ENCODE measurements around the gene POLD3.
"Not testable (repeated sequence)": the region's sequence is repeated elsewhere in the genome, so short reads cannot be mapped to it uniquely, and the experiment has no call there.

Gene POLD3

DNA sequence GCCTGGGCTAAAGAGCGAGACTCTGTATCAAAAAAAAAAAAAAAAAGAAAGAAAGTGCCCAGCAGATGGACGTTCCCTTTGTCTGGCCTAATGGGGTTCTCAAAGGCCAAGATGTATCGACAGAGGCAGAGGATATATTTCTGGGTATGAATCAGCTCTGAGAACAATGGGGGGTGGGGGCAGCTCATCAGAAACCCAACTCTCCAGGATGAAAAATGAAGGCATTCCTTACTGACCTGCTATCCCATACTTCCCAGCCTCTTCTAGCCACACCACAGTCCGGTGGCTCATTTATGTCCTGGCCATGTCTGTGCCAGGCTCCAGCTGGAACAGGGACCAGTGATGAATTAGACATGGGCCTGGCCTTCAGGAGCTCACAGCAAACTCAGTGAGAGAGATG, 15.2 kb upstream of the POLD3 start:
- DNase-seq (ENCODE audit: low read depth), result no peak
- TF ChIP-seq, protein P1, sequence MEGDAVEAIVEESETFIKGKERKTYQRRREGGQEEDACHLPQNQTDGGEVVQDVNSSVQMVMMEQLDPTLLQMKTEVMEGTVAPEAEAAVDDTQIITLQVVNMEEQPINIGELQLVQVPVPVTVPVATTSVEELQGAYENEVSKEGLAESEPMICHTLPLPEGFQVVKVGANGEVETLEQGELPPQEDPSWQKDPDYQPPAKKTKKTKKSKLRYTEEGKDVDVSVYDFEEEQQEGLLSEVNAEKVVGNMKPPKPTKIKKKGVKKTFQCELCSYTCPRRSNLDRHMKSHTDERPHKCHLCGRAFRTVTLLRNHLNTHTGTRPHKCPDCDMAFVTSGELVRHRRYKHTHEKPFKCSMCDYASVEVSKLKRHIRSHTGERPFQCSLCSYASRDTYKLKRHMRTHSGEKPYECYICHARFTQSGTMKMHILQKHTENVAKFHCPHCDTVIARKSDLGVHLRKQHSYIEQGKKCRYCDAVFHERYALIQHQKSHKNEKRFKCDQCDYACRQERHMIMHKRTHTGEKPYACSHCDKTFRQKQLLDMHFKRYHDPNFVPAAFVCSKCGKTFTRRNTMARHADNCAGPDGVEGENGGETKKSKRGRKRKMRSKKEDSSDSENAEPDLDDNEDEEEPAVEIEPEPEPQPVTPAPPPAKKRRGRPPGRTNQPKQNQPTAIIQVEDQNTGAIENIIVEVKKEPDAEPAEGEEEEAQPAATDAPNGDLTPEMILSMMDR (IDR thresholded peaks at IDR 0.05; ENCODE audit: low read depth, low read length), result no peak
- no peak for TF ChIP-seq POLR2A (IDR thresholded peaks at IDR 0.05; ENCODE audit: extremely low read depth, insufficient read length)
- TF ChIP-seq, protein P2, sequence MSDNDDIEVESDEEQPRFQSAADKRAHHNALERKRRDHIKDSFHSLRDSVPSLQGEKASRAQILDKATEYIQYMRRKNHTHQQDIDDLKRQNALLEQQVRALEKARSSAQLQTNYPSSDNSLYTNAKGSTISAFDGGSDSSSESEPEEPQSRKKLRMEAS (IDR thresholded peaks at IDR 0.05; ENCODE audit: low read depth, low read length), result no peak
- no peak for TF ChIP-seq MYC (IDR thresholded peaks at IDR 0.05; ENCODE audit: low read depth, low read length)
- H3K4me3 ChIP-seq (ENCODE audit: low read depth, low read length), result no peak overlapping the region

DNA sequence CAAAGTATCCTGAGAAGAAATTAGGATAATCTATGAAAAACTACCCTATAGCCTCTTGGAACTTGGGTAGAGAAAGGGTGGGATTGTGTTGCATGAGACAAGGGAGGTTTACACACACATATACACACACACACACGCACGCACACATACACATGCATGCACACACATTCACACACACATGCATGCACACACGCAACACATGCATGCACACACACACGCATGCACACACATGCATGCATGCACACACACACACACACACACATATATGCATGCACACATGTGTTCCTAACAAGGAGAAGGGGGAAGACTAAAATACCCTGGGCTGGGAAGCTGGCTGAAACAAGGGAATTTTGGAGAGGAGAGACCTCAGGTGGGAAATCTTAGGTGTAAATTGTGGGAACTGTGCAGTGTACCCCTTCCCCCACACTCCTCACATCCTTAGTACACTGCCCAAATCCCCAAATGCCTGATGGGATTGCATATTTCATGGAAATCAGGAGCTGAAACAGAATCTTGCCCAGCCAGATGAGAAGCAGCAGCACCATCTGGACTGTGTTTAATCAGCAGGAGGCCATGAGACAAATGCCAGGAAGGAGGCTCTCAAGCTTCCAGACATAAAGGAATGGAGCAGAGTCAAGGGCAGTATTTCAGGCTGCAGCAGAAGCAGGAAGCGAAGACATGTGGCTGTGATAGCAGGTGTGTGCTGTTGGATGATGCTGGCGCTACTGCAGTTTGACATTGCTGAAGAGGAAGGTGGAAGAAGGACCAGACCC, 14.6 kb upstream of the POLD3 start:
- H3K4me3 ChIP-seq (ENCODE audit: low read depth, low read length), result no peak overlapping the region
- TF ChIP-seq MYC (IDR thresholded peaks at IDR 0.05; ENCODE audit: low read depth, low read length), result no peak
- TF ChIP-seq, protein P1 (IDR thresholded peaks at IDR 0.05; ENCODE audit: low read depth, low read length), result no peak
- TF ChIP-seq POLR2A (IDR thresholded peaks at IDR 0.05; ENCODE audit: extremely low read depth, insufficient read length), result no peak
- TF ChIP-seq, protein P2 (IDR thresholded peaks at IDR 0.05; ENCODE audit: low read depth, low read length), result no peak
- DNase-seq (ENCODE audit: low read depth), result no peak

DNA sequence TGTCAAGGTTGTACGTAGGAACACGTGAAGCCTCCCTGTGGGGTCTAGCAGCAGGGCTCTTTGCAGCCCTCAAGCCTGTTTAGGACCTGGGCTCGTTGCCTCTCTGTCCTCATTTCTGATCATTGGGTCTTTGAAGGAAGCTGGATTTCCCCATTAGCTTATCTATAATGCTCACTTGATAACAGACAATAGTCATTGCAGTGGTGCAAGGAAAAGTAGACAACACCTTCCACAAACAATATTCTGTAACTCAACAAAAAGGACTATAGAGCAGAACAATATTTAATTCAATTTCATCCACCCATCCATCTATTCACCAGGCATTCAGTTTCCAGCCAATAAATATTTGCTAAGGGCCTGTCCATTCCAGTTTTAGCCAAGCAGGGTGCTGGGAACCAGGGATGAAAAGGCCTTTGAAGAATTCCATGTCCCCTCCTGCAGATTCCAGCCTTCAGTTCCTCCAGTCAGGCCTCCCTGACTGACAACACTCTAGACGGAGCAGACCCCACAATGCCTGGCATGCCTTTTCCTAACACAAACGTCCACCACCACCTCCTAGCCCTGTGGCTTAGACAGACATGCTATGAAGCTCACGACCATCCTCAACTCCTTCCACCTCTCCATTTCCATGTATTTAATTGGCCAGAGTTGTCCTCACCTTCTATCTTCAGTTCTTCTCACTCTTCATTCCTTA, 12.7 kb upstream of the POLD3 start:
- DNase-seq (ENCODE audit: low read depth), result no peak
- TF ChIP-seq POLR2A (IDR thresholded peaks at IDR 0.05; ENCODE audit: extremely low read depth, insufficient read length) (no peak), MYC (IDR thresholded peaks at IDR 0.05; ENCODE audit: low read depth, low read length) (no peak)
- TF ChIP-seq, protein P1 (IDR thresholded peaks at IDR 0.05; ENCODE audit: low read depth, low read length), result no peak
- TF ChIP-seq, protein P2 (IDR thresholded peaks at IDR 0.05; ENCODE audit: low read depth, low read length), result no peak
- H3K4me3 ChIP-seq (ENCODE audit: low read depth, low read length), result no peak overlapping the region

DNA sequence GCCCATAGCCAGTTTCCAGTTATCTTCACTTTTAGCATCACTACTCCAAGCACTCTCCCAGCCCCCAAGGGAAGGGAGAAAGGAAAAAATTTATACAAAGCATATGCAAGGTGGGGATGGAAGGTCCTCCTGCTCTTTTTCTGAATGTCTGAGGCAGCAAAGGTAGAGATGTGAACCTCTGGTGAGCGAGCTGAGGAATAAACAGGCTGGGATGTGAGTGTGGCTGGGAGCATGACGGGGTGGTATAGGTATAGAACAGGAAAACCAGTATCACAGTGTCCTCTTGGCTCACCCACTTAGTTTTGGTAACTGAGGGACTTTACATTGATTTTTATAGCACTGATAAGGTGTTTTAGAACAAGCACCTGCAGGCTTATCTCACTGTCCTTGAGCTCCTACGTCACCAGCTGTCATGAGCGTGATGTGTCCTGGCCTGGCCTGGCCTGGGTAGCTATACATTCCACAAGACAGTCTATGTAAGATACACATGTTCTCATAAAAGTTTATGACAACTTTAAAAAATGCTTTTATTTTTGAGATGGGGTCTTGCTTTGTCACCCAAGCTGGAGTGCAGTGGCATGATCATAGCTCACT, 10.3 kb upstream of the POLD3 start:
- no peak overlapping the region for H3K4me3 ChIP-seq (ENCODE audit: low read depth, low read length)
- TF ChIP-seq POLR2A (IDR thresholded peaks at IDR 0.05; ENCODE audit: extremely low read depth, insufficient read length) (no peak), MYC (IDR thresholded peaks at IDR 0.05; ENCODE audit: low read depth, low read length) (no peak)
- TF ChIP-seq, protein P2 (IDR thresholded peaks at IDR 0.05; ENCODE audit: low read depth, low read length), result no peak
- TF ChIP-seq, protein P1 (IDR thresholded peaks at IDR 0.05; ENCODE audit: low read depth, low read length), result no peak
- no peak for DNase-seq (ENCODE audit: low read depth)

DNA sequence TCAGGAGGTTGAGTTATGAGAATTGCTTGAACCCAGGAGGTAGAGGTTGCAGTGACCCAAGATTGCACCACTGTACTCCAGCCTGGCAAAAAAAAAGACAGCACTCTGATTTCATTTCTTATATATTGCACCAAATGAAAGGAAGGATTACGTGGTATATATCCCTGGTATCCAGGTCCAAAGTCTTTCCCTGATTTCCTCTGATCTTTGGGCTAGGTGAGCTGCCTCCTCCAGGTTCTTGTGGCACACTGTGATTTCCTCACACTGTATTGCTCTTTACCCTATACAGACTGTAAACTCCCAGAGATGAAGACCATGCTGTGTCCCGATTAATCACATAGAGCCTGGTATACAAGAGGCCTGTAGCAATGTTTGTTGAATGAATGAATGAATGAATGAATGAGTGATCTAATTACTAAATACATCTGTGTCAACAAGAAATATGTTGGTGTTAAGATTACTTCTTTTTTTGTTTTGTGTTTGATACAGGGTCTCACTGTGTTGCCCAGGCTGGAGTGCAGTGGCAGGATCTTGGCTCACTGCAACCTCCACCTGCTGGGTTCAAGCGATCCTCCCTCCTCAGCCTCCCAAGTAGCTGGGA, 9.3 kb upstream of the POLD3 start:
- TF ChIP-seq, protein P2 (IDR thresholded peaks at IDR 0.05; ENCODE audit: low read depth, low read length), result no peak
- TF ChIP-seq, protein P1 (IDR thresholded peaks at IDR 0.05; ENCODE audit: low read depth, low read length), result no peak
- TF ChIP-seq POLR2A (IDR thresholded peaks at IDR 0.05; ENCODE audit: extremely low read depth, insufficient read length), result no peak
- TF ChIP-seq MYC (IDR thresholded peaks at IDR 0.05; ENCODE audit: low read depth, low read length), result no peak
- no peak overlapping the region for H3K4me3 ChIP-seq (ENCODE audit: low read depth, low read length)
- DNase-seq (ENCODE audit: low read depth), result no peak

DNA sequence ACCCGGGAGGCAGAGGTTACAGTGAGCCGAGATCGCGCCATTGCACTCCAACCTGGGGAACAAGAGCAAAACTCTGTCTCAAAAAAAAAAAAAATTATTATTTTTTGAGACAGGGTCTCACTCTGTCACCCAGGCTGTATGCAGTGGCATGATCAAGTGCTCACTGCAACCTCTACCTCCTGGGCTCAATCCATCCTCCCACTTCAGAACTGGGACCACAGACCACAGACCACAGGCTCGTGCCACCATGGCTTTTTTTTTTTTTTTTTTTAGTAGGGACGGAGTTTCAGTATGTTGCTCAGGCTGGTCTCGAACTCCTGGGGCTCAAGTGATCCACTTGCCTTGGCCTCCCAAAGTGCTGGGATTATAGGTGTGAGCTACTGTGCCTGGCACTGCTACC, 1.9 kb upstream of the POLD3 start:
- peak; percentile 46 for DNase-seq (ENCODE audit: low read depth)

More for the DNA sequence above, 1.9 kb upstream of the POLD3 start:
- H3K4me3 ChIP-seq (ENCODE audit: low read depth, low read length), result not testable (repeated sequence)

Measured in NB4 (cell line).